Brain microvascular endothelial cell (primary cell): Measurements from ENCODE around the gene ZNF407.

Source experiments
- DNase-seq: peaks from one replicate; pipeline ENCODE4 v3.0.0-alpha.2; 2020
- H3K27ac ChIP-seq: fragments of 250-450 bp; sonication (Bioruptor Pico); 2 replicates; pipeline ENCODE4 v1.5.1; 2020; ENCODE audit warnings: mild to moderate bottlenecking, moderate library complexity
- H3K27me3 ChIP-seq: fragments of 250-450 bp; sonication (Bioruptor Pico); replicated peaks from 2 replicates; pipeline ENCODE4 v1.5.1; 2020; ENCODE audit warnings: mild to moderate bottlenecking
- H3K36me3 ChIP-seq: fragments of 250-450 bp; sonication (Bioruptor Pico); replicated peaks from 2 replicates; pipeline ENCODE4 v1.5.1; 2020; ENCODE audit warnings: mild to moderate bottlenecking
- H3K4me3 ChIP-seq: 2 replicates; pipeline ENCODE4 v1.5.1; 2011; ENCODE audit warnings: low read depth, mild to moderate bottlenecking, control low read depth, low read length, moderate library complexity
- in situ Hi-C: cut with HindIII; loops from 2 replicates; pipeline ENCODE4 v1.10.0; 2017; ENCODE audit warnings: low sequenced_read_pairs, low pct_ligation_motif_present
- TF ChIP-seq, protein P1 (sequence below): IDR thresholded peaks from 2 replicates; pipeline ENCODE4 v1.5.1; 2011; ENCODE audit warnings: low read depth, mild to moderate bottlenecking, moderate library complexity, low read length, control low read depth, inconsistent platforms; ENCODE audit errors: missing control alignments

ZNF407 gene

DNA sequence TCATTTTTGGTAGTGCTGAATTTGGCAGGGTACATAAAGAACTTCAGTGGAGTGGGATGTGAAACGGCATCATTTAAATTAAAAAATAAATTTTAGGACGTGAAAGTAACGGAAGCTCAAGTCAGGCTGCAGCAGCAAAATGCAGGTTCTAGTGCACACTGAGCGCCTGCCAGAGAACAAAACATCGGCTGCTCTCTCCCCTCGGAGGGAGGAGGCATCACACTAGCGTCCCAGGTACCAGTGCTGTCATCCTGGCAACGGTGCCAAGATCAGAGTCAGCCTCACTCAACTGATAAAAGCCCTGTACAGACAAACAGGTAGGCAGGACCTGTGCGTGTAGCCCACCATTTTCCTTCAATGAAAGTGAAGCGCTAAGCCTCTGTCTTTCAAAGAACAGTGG lies 349.7 kb downstream of the ZNF407 start:
- Histone ChIP-seq H3K27ac (peak overlapping the region; percentile 88), H3K36me3 (no peaks in the 10 kb centered on the region)
- in situ Hi-C loops = no loop called here

DNA sequence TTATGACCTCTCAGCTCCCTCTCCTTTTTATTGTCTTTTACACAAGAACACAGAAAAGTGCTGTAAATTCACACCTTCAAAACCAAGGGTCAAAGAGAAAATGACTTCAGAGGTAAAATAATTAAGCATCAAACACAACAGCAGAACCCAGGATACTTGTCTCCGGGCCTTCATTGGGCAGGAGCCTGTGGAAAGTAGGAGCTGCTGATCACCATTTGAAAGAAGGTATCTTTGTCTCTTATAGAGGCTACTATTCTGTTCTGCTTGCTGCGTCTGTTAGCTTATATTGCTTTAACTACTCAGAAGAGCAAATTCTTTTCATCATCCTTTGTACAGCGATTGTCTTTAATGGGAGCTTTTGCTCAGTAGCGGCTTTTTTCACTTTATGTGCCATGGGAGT lies 350.2 kb downstream of the ZNF407 start:
- Histone ChIP-seq H3K27me3 (no peaks in the 10 kb centered on the region), H3K27ac (no peak overlapping the region), H3K4me3 (no peak overlapping the region), H3K36me3 (no peaks in the 10 kb centered on the region)
- no peak for DNase-seq
- in situ Hi-C loops = no loop called here
- TF ChIP-seq, protein P1, sequence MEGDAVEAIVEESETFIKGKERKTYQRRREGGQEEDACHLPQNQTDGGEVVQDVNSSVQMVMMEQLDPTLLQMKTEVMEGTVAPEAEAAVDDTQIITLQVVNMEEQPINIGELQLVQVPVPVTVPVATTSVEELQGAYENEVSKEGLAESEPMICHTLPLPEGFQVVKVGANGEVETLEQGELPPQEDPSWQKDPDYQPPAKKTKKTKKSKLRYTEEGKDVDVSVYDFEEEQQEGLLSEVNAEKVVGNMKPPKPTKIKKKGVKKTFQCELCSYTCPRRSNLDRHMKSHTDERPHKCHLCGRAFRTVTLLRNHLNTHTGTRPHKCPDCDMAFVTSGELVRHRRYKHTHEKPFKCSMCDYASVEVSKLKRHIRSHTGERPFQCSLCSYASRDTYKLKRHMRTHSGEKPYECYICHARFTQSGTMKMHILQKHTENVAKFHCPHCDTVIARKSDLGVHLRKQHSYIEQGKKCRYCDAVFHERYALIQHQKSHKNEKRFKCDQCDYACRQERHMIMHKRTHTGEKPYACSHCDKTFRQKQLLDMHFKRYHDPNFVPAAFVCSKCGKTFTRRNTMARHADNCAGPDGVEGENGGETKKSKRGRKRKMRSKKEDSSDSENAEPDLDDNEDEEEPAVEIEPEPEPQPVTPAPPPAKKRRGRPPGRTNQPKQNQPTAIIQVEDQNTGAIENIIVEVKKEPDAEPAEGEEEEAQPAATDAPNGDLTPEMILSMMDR = no peak

More for the DNA sequence above, 349.7 kb downstream of the ZNF407 start:
- Histone ChIP-seq H3K27me3 (no peaks in the 10 kb centered on the region), H3K4me3 (no peak overlapping the region)
- TF ChIP-seq, protein P1 = no peak
- DNase-seq = no peak

DNA sequence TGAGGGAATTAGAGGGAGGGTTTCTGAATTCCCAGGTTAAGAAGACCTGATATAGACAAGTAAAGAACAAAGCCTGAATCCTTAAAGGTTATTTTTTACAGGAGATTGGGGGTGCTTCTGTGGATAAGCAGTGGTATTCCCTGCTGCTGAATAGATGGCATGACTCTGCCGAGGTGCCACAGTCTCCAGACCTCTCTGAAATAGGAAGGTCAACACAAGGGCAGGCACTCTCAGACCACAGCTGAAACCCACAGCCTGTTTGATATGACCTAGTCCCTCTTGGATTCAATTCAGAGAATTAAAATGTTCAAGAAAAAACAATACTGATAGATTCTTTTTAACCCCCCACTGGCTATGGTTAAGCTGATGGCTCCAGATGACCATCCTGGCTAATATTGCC lies 351.9 kb downstream of the ZNF407 start:
- TF ChIP-seq, protein P1 = no peak
- H3K4me3 ChIP-seq = no peak overlapping the region
- H3K27me3 ChIP-seq = no peaks in the 10 kb centered on the region
- DNase-seq = peak; percentile 51
- no peaks in the 10 kb centered on the region for H3K36me3 ChIP-seq
- in situ Hi-C loops = no loop called here
- H3K27ac ChIP-seq = peak overlapping the region; percentile 89

DNA sequence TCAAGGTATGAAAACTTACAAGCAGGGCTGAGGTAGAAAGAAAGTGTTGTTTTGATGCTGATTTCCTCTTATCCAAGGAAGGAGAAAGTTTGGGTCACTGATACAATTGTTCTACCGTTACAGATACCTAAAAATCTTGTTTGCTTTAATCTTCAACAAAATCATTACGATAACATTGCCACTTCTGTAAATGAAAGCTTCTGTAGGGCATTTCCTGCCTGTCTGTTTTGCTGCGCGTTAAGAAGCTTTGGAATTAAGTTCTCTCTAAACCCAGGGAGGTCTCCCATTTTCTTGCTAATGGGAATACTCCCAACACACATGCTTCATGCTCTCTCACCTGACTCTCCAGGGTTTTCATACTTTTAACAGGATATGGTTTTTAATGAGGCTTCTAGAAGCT lies 352.8 kb downstream of the ZNF407 start:
- no peaks in the 10 kb centered on the region for H3K36me3 ChIP-seq
- in situ Hi-C loops = no loop called here
- TF ChIP-seq, protein P1 = no peak
- no peak for DNase-seq
- no peaks in the 10 kb centered on the region for H3K27me3 ChIP-seq
- peak overlapping the region; percentile 89 for H3K27ac ChIP-seq
- no peak overlapping the region for H3K4me3 ChIP-seq

DNA sequence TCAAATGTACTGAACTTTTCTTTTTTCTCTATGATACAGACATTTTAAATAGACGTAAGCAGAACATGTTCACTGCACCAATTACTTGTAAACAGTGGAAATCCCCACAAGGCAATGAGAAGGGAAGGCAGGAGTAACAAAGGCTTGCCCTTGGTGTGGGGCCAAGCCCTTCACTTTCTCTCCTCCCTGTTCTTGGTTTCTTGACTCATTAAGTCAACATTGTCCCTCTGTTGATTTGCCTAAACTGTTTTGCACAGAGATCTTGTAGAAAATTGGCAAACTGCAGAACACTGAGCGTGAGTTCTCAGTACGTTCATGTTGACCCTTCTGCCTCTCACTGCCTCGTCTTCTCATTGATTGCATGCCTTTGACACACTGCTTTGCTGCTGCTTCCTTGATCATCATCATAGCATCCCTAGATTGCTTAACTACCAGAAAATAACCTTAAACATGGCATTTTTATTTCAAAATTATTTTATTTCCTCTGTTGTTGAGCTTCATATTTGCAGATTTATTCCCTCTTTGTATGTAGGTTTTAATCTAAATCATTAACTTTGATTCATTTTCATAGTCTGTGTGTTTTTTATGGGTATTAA lies 353.6 kb downstream of the ZNF407 start:
- peak; percentile 96 for DNase-seq
- in situ Hi-C loops = no loop called here

More for the DNA sequence above, 353.6 kb downstream of the ZNF407 start:
- H3K36me3 ChIP-seq = no peaks in the 10 kb centered on the region
- H3K27me3 ChIP-seq = no peaks in the 10 kb centered on the region
- TF ChIP-seq, protein P1 = no peak
- peak overlapping the region; percentile 89 for H3K27ac ChIP-seq
- H3K4me3 ChIP-seq = no peak overlapping the region
